Measurements from ENCODE around the gene PDK4.
"Not testable (repeated sequence)": the region's sequence is repeated elsewhere in the genome, so short reads cannot be mapped to it uniquely, and the experiment has no call there.

PDK4 gene

DNA sequence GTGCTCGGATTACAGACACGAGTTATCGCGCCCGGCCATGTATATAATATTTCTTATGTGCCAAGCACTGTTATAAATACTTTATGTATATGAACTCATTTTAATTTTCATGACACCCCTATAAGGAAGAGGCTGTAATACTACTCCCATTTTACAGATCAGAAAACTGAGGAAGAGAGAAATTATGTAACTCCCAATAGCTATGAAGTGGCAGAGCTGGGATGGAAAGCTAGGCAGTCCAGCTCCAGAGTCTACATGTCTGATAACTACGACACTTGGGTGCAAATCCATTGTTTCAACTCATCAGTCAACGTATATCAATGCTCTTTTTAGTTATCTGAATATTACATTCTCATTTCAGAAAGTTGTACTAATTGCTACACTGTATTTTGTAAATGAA, 17.0 kb downstream of the PDK4 start:
- in situ Hi-C loops (cut with HindIII; ENCODE audit: low sequenced_read_pairs): no loop called here

- in situ Hi-C loops (cut with HindIII; ENCODE audit: low sequenced_read_pairs): no loop called here
Observed at GRCh38 chr7:95578299-95578855, 17.9 kb downstream of the PDK4 start.

DNA sequence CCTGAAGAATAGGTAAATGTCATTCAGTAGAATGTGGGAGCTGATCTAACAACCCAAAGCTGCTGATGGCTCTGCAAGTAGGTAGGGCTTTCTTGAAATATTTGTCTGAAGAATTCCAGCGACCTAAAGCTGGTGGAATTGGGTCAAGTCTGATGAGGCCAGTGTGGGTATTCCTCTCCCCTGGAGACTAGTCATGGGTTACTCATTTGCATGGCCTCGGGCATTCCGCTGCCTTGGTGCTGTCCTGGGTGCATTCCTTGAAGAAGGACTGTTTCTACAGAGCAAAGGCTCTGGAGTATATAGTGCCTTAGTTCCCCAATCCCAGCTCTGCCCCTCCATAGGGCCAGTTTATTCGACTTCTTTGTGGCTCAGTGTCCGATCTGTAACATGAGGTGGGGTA, 19.2 kb downstream of the PDK4 start:
- in situ Hi-C loops (cut with HindIII; ENCODE audit: low sequenced_read_pairs): no loop called here

DNA sequence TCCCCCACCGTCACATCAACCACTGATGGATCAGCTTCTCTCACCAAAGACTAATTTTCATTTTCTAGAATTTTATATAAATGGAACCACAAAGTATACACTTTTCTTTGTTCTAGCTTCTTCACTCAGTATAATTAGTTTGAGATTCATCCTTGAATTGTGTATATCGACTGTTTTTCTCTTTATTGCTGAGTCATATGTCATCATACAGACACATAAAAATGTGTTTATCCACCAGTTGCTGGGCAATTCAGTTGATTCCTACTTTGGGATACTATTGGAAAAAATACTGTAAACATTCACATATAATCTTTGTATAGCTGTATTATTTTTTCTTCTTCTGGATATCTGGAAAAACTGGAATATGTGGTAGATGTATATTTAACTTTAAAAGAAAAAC, 26.6 kb downstream of the PDK4 start:
- in situ Hi-C loops (cut with HindIII; ENCODE audit: low sequenced_read_pairs): loop anchor here (5.0 kb wide), 2 partner anchors 53 to 62 kb away; no protein-coding TSS in a partner anchor

GRCh38 chr7:95560674-95561073, 35.6 kb downstream of the PDK4 start:
- in situ Hi-C loops (cut with HindIII; ENCODE audit: low sequenced_read_pairs): no loop called here

GRCh38 chr7:95558864-95559263, 37.5 kb downstream of the PDK4 start:
- in situ Hi-C loops (cut with HindIII; ENCODE audit: low sequenced_read_pairs): loop anchor here (5.0 kb wide), 1 partner anchor 33 kb away; no protein-coding TSS in a partner anchor

GRCh38 chr7:95556777-95557176, 39.5 kb downstream of the PDK4 start:
- in situ Hi-C loops (cut with HindIII; ENCODE audit: low sequenced_read_pairs): loop anchor here (5.0 kb wide), 1 partner anchor 36 kb away; no protein-coding TSS in a partner anchor

DNA sequence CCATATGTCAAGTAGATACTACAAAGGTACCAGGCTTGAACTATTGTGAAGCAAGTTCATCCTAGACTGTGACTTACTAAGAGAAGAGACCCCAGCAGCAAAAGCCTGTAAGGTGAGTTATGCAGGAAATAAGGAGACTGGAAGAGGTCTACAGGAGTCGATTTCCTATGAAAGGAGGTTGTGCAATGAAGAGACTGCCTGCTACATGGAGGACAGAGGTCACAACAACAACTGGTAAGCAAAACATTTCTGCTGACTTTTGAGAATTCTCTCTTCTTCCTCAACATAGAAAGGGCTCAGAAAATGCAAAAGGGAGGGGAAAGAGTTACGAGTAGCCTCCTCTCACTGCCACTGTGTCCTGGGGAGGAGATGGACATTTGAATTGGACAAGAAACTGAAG, 42.4 kb downstream of the PDK4 start:
- in situ Hi-C loops (cut with HindIII; ENCODE audit: low sequenced_read_pairs): no loop called here

GRCh38 chr7:95552010-95552926, 44.0 kb downstream of the PDK4 start:
- in situ Hi-C loops (cut with HindIII; ENCODE audit: low sequenced_read_pairs): not testable (repeated sequence)

DNA sequence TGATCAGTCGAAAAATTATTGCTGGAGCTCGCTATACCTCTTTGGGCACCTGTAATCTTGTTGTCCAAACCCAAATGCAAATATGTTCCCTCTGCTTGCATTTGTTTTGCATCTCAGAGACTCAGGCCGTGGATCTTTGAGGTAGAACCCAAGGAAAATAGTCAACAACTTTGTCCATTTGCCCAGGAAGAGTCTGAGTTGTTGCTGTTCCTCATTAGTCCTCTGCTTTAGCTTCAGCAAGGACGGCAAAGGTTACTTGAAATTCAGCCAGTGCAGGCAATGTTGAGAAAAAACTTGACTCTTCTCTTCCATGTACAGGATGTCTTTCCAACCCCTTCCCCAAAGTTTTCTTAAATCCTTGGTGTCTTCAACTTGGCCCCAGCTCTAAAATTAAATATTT, 45.8 kb downstream of the PDK4 start:
- in situ Hi-C loops (cut with HindIII; ENCODE audit: low sequenced_read_pairs): no loop called here

- in situ Hi-C loops (cut with HindIII; ENCODE audit: low sequenced_read_pairs): no loop called here
Observed at GRCh38 chr7:95549818-95550529, 46.3 kb downstream of the PDK4 start.

- in situ Hi-C loops (cut with HindIII; ENCODE audit: low sequenced_read_pairs): no loop called here
Observed at GRCh38 chr7:95547361-95548348, 48.7 kb downstream of the PDK4 start.

GRCh38 chr7:95546647-95547046, 49.7 kb downstream of the PDK4 start:
- in situ Hi-C loops (cut with HindIII; ENCODE audit: low sequenced_read_pairs): no loop called here

DNA sequence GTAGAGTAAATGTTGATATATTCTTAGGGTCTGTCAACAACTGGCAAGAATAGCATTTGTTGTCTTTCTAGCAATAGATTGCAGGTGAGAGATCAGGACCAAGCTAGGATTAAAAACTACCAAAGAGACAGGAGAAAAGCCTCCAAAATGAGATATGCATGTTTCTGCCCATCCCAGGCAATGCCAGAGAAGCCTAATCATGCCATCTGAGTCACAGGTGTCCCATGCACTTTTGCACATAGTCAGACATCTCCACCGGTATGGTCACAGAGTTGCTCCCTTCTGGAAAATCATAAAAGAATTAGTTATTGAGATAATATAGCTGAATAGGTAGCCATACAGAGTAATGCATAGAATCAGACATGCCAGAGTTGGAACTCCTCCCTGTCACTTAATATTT, 50.6 kb downstream of the PDK4 start:
- in situ Hi-C loops (cut with HindIII; ENCODE audit: low sequenced_read_pairs): no loop called here

- in situ Hi-C loops (cut with HindIII; ENCODE audit: low sequenced_read_pairs): no loop called here
Observed at GRCh38 chr7:95545007-95545615, 51.2 kb downstream of the PDK4 start.

GRCh38 chr7:95544171-95544570, 52.1 kb downstream of the PDK4 start:
- in situ Hi-C loops (cut with HindIII; ENCODE audit: low sequenced_read_pairs): no loop called here

GRCh38 chr7:95543312-95543711, 53.0 kb downstream of the PDK4 start:
- in situ Hi-C loops (cut with HindIII; ENCODE audit: low sequenced_read_pairs): no loop called here

- in situ Hi-C loops (cut with HindIII; ENCODE audit: low sequenced_read_pairs): no loop called here
Observed at GRCh38 chr7:95540366-95540765, 56.0 kb downstream of the PDK4 start.

GRCh38 chr7:95539426-95539825, 56.9 kb downstream of the PDK4 start:
- in situ Hi-C loops (cut with HindIII; ENCODE audit: low sequenced_read_pairs): loop anchor here (5.0 kb wide), 1 partner anchor 148 kb away; no protein-coding TSS in a partner anchor

DNA sequence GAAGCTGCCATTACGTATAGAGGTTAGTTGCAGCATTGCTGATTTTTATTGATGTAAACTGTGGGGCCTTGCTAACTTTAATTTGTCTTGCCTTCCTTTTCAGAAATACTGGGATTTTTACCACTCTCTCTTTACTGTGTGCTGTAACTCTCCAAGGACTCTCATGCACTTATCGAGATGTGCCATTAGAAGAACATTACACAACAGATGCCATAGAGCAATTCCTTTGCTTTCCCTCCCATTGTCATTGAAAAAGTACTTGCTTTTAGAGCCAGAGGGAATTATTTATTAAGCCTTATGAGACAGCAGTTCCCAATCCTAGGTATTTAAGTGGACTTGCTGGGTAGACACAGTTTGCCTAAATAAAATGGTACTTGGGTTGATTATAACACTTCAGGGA, 58.8 kb downstream of the PDK4 start:
- in situ Hi-C loops (cut with HindIII; ENCODE audit: low sequenced_read_pairs): loop anchor here (5.0 kb wide), 1 partner anchor 150 kb away; no protein-coding TSS in a partner anchor

Data from endothelial cell of hepatic sinusoid (primary cell).